Measurements from ENCODE around the gene UBE2Q1.

DNA sequence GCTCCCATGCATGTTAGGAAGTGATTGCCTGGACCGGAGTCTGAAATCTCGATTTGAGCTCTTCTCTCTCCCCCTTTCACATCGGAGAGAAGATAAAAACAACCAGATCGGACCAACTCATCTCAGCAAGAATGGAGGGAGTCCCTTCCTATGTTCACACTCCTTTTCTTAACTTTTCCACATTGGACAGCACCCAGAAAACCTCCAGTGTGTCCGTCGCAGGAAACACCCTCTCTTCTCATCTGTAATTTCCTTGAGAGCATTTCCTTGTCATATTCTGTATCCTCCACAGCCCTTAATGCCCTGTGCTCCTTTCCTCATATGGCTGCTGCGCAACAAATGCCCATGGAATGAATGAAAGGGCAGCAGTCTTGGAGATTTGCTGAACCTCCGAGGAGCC, 57.9 kb downstream of the UBE2Q1 start:
- TF ChIP-seq, protein P1, sequence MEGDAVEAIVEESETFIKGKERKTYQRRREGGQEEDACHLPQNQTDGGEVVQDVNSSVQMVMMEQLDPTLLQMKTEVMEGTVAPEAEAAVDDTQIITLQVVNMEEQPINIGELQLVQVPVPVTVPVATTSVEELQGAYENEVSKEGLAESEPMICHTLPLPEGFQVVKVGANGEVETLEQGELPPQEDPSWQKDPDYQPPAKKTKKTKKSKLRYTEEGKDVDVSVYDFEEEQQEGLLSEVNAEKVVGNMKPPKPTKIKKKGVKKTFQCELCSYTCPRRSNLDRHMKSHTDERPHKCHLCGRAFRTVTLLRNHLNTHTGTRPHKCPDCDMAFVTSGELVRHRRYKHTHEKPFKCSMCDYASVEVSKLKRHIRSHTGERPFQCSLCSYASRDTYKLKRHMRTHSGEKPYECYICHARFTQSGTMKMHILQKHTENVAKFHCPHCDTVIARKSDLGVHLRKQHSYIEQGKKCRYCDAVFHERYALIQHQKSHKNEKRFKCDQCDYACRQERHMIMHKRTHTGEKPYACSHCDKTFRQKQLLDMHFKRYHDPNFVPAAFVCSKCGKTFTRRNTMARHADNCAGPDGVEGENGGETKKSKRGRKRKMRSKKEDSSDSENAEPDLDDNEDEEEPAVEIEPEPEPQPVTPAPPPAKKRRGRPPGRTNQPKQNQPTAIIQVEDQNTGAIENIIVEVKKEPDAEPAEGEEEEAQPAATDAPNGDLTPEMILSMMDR (IDR thresholded peaks at IDR 0.05) = no peak
- TF ChIP-seq POLR2A (IDR thresholded peaks at IDR 0.05) = no peak
- TF ChIP-seq POLR2AphosphoS5 (IDR thresholded peaks at IDR 0.05) = no peak
- no peak for TF ChIP-seq EP300 (IDR thresholded peaks at IDR 0.05)
